ENCODE data around the gene SCFD2. TPM values are rescaled to one million over a fixed set of nuclear protein-coding genes. Genes with fewer than 3 reads are reported as not detected.

Gene SCFD2
- total RNA-seq, 4 donors from 2014 or later, result 24.7 to 49.2 (median 33.9) TPM

GRCh38 chr4:52976523-52977230 is 389.2 kb downstream of the SCFD2 start:
- Histone ChIP-seq H3K4me3 (no peak overlapping the region), H3K36me3 (no peaks in the 10 kb centered on the region), H3K4me1 (no peaks in the 10 kb centered on the region), H3K27me3 (no peaks in the 10 kb centered on the region), H3K9me3 (peaks cover 0 to 6% (median 0%) of the 10 kb centered on the region in 4 donors), H3K27ac (no peak overlapping the region)
- 81 to 87% methylated on average over 4 of the region's 4 CpGs for WGBS, 2 donors
- TF ChIP-seq CTCF (IDR thresholded peaks at IDR 0.05) (no peak), POLR2A (IDR thresholded peaks at IDR 0.05) (no peak), EP300 (IDR thresholded peaks at IDR 0.05) (no peak)
- DNase-seq (ENCODE audit: low spot score in 2 of 2), result no peak

- H3K36me3 ChIP-seq, result peaks cover 0 to 8% (median 0%) of the 10 kb centered on the region in 3 donors
- TF ChIP-seq EP300 (IDR thresholded peaks at IDR 0.05) (no peak), CTCF (IDR thresholded peaks at IDR 0.05) (no peak), POLR2A (IDR thresholded peaks at IDR 0.05) (no peak)
- H3K9me3 ChIP-seq, result peaks cover 0 to 11% (median 0%) of the 10 kb centered on the region in 4 donors
- DNase-seq (ENCODE audit: low spot score in 2 of 2), result no peak
- 89 to 95% methylated on average over 3 of the region's 3 CpGs for WGBS, 2 donors
- H3K4me3 ChIP-seq, result no peak overlapping the region
- H3K27ac ChIP-seq, result no peak overlapping the region
- H3K4me1 ChIP-seq, result no peaks in the 10 kb centered on the region
- no peaks in the 10 kb centered on the region for H3K27me3 ChIP-seq
Observed at GRCh38 chr4:52968691-52969090, 397.2 kb downstream of the SCFD2 start.

- H3K36me3 ChIP-seq, result peaks cover 0 to 8% (median 0%) of the 10 kb centered on the region in 3 donors
- no peak overlapping the region for H3K4me3 ChIP-seq
- no peaks in the 10 kb centered on the region for H3K4me1 ChIP-seq
- TF ChIP-seq CTCF (IDR thresholded peaks at IDR 0.05), result no peak
- TF ChIP-seq EP300 (IDR thresholded peaks at IDR 0.05), result no peak
- TF ChIP-seq POLR2A (IDR thresholded peaks at IDR 0.05), result no peak
- no peaks in the 10 kb centered on the region for H3K27me3 ChIP-seq
- H3K27ac ChIP-seq, result no peak overlapping the region
- 86 to 97% methylated on average over 5 of the region's 5 CpGs for WGBS, 2 donors
- peaks cover 0 to 11% (median 0%) of the 10 kb centered on the region in 4 donors for H3K9me3 ChIP-seq
- no peak for DNase-seq (ENCODE audit: low spot score in 2 of 2)
Observed at GRCh38 chr4:52968241-52968640, 397.6 kb downstream of the SCFD2 start.

- DNase-seq (ENCODE audit: low spot score in 2 of 2), result no peak
- no peak overlapping the region for H3K4me3 ChIP-seq
- no peak overlapping the region for H3K27ac ChIP-seq
- H3K4me1 ChIP-seq, result no peaks in the 10 kb centered on the region
- no peaks in the 10 kb centered on the region for H3K27me3 ChIP-seq
- TF ChIP-seq POLR2A (IDR thresholded peaks at IDR 0.05) (no peak), EP300 (IDR thresholded peaks at IDR 0.05) (no peak), CTCF (IDR thresholded peaks at IDR 0.05) (no peak)
- peaks cover 0 to 8% (median 0%) of the 10 kb centered on the region in 3 donors for H3K36me3 ChIP-seq
- H3K9me3 ChIP-seq, result peaks cover 0 to 11% (median 0%) of the 10 kb centered on the region in 4 donors
Observed at GRCh38 chr4:52966781-52967180, 399.1 kb downstream of the SCFD2 start.

GRCh38 chr4:52966172-52966571 is 399.7 kb downstream of the SCFD2 start:
- no peak for DNase-seq (ENCODE audit: low spot score in 2 of 2)
- no peak overlapping the region for H3K27ac ChIP-seq
- H3K9me3 ChIP-seq, result peaks cover 0 to 11% (median 0%) of the 10 kb centered on the region in 4 donors
- TF ChIP-seq POLR2A (IDR thresholded peaks at IDR 0.05), result no peak
- TF ChIP-seq EP300 (IDR thresholded peaks at IDR 0.05), result no peak
- no peak for TF ChIP-seq CTCF (IDR thresholded peaks at IDR 0.05)
- H3K36me3 ChIP-seq, result peaks cover 0 to 8% (median 0%) of the 10 kb centered on the region in 3 donors
- WGBS, 2 donors, result 86 to 96% methylated on average over 5 of the region's 5 CpGs
- no peaks in the 10 kb centered on the region for H3K4me1 ChIP-seq
- H3K27me3 ChIP-seq, result no peaks in the 10 kb centered on the region
- no peak overlapping the region for H3K4me3 ChIP-seq
